ENCODE results near the gene SLN. TPM values are rescaled to one million over a fixed set of nuclear protein-coding genes. Genes with fewer than 3 reads are reported as not detected.

SLN gene
- total RNA-seq, 2 donors from 2014 or later = not detected

DNA sequence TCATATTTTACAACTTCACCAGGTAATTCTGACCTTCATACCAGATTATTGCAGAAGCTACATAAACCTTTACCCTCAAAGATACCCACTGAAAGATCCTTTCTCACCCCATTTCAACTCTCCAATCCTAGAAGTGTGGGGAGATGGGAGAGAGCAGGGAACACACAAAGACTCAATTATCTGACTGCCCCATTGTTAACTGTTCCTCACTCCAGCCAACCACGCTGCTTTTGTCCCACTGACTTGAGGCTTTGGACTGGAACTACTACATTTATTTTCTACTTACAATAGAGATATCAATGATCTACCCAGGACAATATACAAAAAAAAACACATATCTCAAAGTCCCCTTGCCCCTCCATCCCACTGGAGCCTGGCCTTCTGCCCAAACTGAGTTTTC lies 44.7 kb upstream of the SLN start:
- no peak overlapping the region for H3K4me3 ChIP-seq (ENCODE audit: low read length)
- DNase-seq = no peak
- no peak overlapping the region for H3K27ac ChIP-seq (ENCODE audit: low read depth, low read length)
- Mint-ChIP-seq H3K27ac (no peak overlapping the region), H3K36me3 (ENCODE audit: low read depth) (no peaks in the 10 kb centered on the region), H3K9me3 (peaks cover 12% of the 10 kb centered on the region), H3K4me3 (no peak overlapping the region), H3K4me1 (peaks cover 3% of the 10 kb centered on the region), H3K27me3 (ENCODE audit: insufficient read depth) (peaks cover 6% of the 10 kb centered on the region)
- TF ChIP-seq CTCF (conservative IDR thresholded peaks at IDR 0.05) = no peak
- H3K9me3 ChIP-seq (ENCODE audit: control insufficient read depth, low read length) = peaks cover 8% of the 10 kb centered on the region
- no peaks in the 10 kb centered on the region for H3K27me3 ChIP-seq (ENCODE audit: control insufficient read depth, insufficient read depth, low read length, poor library complexity, severe bottlenecking)
- H3K4me1 ChIP-seq (ENCODE audit: control insufficient read depth, insufficient read depth, low read length) = peaks cover 3% of the 10 kb centered on the region
- WGBS, 2 experiments (ENCODE audit: insufficient coverage in 1 of 2, insufficient read length in 1 of 2) = 95% methylated on average over 1 of the region's 1 CpG; no CpG with 5 or more reads in 1 of the 2 experiments
- no peak overlapping the region for H3K9ac ChIP-seq (ENCODE audit: extremely low read depth, low read length, poor library complexity, severe bottlenecking)
- H3K36me3 ChIP-seq (ENCODE audit: control insufficient read depth, insufficient read depth, low read length) = no peaks in the 10 kb centered on the region

DNA sequence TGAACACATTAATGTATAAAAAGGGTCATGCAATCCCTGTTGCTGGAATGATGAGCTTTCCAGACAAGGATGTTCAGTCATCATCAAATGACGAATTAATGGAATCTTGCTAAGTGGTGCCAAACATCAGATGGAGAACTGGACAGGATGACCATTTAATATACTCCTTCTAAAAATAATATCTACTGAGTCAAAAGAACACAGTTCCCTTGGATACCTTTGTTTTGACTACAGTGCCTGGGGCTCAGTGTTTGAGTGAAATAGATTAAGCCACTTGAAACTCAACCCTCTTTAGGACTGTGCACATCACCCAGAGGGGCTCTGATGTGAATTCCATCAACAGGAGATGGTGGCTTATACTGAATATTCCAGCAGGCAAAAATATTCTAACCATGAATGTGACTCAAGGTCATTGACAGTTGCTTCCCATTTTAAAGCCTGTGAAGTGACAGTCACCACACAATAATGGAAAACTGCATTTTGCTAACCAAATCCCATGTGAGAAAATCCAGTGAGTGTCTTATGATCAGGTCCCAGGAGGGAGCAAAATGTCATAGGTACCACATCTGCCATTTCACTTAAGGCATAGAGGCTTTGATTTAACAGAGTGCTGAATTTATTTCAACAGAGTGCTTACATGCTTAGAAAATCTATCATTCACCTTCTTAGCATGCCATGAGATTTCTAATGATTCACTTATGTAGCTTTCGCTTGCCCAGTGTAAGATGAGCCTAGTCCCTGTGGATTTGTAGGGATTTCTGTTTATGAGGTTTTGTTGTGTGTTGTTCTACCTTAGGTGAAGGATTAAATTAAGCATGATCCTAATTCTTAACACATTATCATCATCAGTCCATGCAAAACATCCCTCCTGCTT lies 41.3 kb upstream of the SLN start:
- TF ChIP-seq CTCF (conservative IDR thresholded peaks at IDR 0.05) = no peak
- no peaks in the 10 kb centered on the region for H3K4me1 ChIP-seq (ENCODE audit: control insufficient read depth, insufficient read depth, low read length)
- no peaks in the 10 kb centered on the region for H3K36me3 Mint-ChIP-seq (ENCODE audit: low read depth)
- no peak overlapping the region for H3K4me3 ChIP-seq (ENCODE audit: low read length)
- H3K27ac Mint-ChIP-seq = no peak overlapping the region
- H3K27ac ChIP-seq (ENCODE audit: low read depth, low read length) = no peak overlapping the region
- H3K27me3 Mint-ChIP-seq (ENCODE audit: insufficient read depth) = peaks cover 6% of the 10 kb centered on the region
- no peaks in the 10 kb centered on the region for H3K4me1 Mint-ChIP-seq
- no peak for DNase-seq
- WGBS, 2 experiments (ENCODE audit: insufficient coverage in 1 of 2, insufficient read length in 1 of 2) = 79% methylated on average over 2 of the region's 2 CpGs; no CpG with 5 or more reads in 1 of the 2 experiments
- H3K27me3 ChIP-seq (ENCODE audit: control insufficient read depth, insufficient read depth, low read length, poor library complexity, severe bottlenecking) = no peaks in the 10 kb centered on the region
- H3K9ac ChIP-seq (ENCODE audit: extremely low read depth, low read length, poor library complexity, severe bottlenecking) = no peak overlapping the region
- no peaks in the 10 kb centered on the region for H3K9me3 ChIP-seq (ENCODE audit: control insufficient read depth, low read length)
- no peaks in the 10 kb centered on the region for H3K9me3 Mint-ChIP-seq
- H3K4me3 Mint-ChIP-seq = no peak overlapping the region
- no peaks in the 10 kb centered on the region for H3K36me3 ChIP-seq (ENCODE audit: control insufficient read depth, insufficient read depth, low read length)

- 56 to 58% methylated on average over 5 of the region's 5 CpGs for WGBS, 2 experiments (ENCODE audit: insufficient coverage in 1 of 2, insufficient read length in 1 of 2)
- Histone ChIP-seq H3K4me3 (ENCODE audit: low read length) (no peak overlapping the region), H3K27ac (ENCODE audit: low read depth, low read length) (no peak overlapping the region), H3K9ac (ENCODE audit: extremely low read depth, low read length, poor library complexity, severe bottlenecking) (no peak overlapping the region), H3K36me3 (ENCODE audit: control insufficient read depth, insufficient read depth, low read length) (no peaks in the 10 kb centered on the region), H3K9me3 (ENCODE audit: control insufficient read depth, low read length) (no peaks in the 10 kb centered on the region), H3K27me3 (ENCODE audit: control insufficient read depth, insufficient read depth, low read length, poor library complexity, severe bottlenecking) (no peaks in the 10 kb centered on the region), H3K4me1 (ENCODE audit: control insufficient read depth, insufficient read depth, low read length) (no peaks in the 10 kb centered on the region)
- H3K9me3 Mint-ChIP-seq = no peaks in the 10 kb centered on the region
- no peaks in the 10 kb centered on the region for H3K4me1 Mint-ChIP-seq
- no peak for TF ChIP-seq CTCF (conservative IDR thresholded peaks at IDR 0.05)
- no peak overlapping the region for H3K27ac Mint-ChIP-seq
- no peak for DNase-seq
- H3K36me3 Mint-ChIP-seq (ENCODE audit: low read depth) = no peaks in the 10 kb centered on the region
- peaks cover 6% of the 10 kb centered on the region for H3K27me3 Mint-ChIP-seq (ENCODE audit: insufficient read depth)
- no peak overlapping the region for H3K4me3 Mint-ChIP-seq
These were observed 40.7 kb upstream of the SLN start for GRCh38 chr11:107752508-107752907.
